Measurements from ENCODE around the gene ZNF91. TPM values are rescaled to one million over a fixed set of nuclear protein-coding genes. Genes with fewer than 3 reads are reported as not detected.

The ZNF91 gene
- total and polyA plus RNA-seq, 2 of the 4 experiments (the other 2 are of a cell fraction): 7.9 to 17.0 TPM

DNA sequence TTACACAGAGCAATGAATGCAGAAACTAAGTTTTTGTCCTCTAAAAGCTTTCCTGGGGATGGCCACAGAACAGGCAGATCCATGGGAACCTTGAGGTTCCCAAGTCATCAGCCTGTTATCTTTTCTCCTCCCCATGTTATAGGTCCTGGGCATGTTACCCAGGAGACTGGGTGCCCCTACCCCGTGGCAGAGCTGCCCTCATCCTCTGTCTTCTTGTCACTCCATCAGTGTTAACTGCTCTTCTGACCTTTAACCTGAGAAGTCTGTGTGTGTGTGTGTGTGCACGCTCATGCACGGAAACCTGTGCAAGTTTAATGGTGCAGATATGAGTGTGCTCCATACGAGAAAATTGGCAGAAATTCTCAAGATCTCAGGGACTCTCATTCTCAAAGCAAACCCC, 101.1 kb downstream of the ZNF91 start:
- no peak overlapping the region for H2BK15ac ChIP-seq (ENCODE audit: low read depth, low read length)
- no peaks in the 10 kb centered on the region for H4K20me1 ChIP-seq (ENCODE audit: insufficient read depth, low read length)
- ChIA-PET POLR2A (ENCODE audit: unreplicated experiment) (no interaction called here), CTCF (no interaction called here)
- no peak overlapping the region for H2AK9ac ChIP-seq (replicated peaks; ENCODE audit: low read depth, low read length, poor library complexity)
- TF ChIP-seq BHLHE40 (IDR thresholded peaks at IDR 0.05; ENCODE audit: low read depth, low read length) (no peak), RFX5 (IDR thresholded peaks at IDR 0.05; ENCODE audit: low read depth, low read length) (no peak), USF2 (IDR thresholded peaks at IDR 0.05; ENCODE audit: low read depth, low read length) (no peak), MXI1 (IDR thresholded peaks at IDR 0.05; ENCODE audit: borderline replicate concordance, low read depth, low read length) (no peak), MAFK (IDR thresholded peaks at IDR 0.05; ENCODE audit: low read depth, low read length) (no peak), RCOR1 (IDR thresholded peaks at IDR 0.05; ENCODE audit: insufficient replicate concordance, low read length) (no peak), MAZ (IDR thresholded peaks at IDR 0.05; ENCODE audit: borderline replicate concordance, low read depth, low read length) (no peak), CEBPB (IDR thresholded peaks at IDR 0.05; ENCODE audit: low read depth, low read length) (no peak), NFE2L2 (IDR thresholded peaks at IDR 0.05; ENCODE audit: low read depth, low read length) (no peak), RAD21 (IDR thresholded peaks at IDR 0.05; ENCODE audit: low read length) (no peak), SMC3 (IDR thresholded peaks at IDR 0.05; ENCODE audit: low read depth, low read length) (no peak), CHD1 (IDR thresholded peaks at IDR 0.05; ENCODE audit: low read depth, low read length) (no peak), POLR2A (IDR thresholded peaks at IDR 0.05; ENCODE audit: low read depth, low read length) (no peak), FOS (IDR thresholded peaks at IDR 0.05; ENCODE audit: low read depth, low read length) (no peak)
- TF ChIP-seq, protein P1, sequence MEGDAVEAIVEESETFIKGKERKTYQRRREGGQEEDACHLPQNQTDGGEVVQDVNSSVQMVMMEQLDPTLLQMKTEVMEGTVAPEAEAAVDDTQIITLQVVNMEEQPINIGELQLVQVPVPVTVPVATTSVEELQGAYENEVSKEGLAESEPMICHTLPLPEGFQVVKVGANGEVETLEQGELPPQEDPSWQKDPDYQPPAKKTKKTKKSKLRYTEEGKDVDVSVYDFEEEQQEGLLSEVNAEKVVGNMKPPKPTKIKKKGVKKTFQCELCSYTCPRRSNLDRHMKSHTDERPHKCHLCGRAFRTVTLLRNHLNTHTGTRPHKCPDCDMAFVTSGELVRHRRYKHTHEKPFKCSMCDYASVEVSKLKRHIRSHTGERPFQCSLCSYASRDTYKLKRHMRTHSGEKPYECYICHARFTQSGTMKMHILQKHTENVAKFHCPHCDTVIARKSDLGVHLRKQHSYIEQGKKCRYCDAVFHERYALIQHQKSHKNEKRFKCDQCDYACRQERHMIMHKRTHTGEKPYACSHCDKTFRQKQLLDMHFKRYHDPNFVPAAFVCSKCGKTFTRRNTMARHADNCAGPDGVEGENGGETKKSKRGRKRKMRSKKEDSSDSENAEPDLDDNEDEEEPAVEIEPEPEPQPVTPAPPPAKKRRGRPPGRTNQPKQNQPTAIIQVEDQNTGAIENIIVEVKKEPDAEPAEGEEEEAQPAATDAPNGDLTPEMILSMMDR (conservative IDR thresholded peaks at IDR 0.05; ENCODE audit: low read depth, low read length): no peak
- TF ChIP-seq, protein P2, sequence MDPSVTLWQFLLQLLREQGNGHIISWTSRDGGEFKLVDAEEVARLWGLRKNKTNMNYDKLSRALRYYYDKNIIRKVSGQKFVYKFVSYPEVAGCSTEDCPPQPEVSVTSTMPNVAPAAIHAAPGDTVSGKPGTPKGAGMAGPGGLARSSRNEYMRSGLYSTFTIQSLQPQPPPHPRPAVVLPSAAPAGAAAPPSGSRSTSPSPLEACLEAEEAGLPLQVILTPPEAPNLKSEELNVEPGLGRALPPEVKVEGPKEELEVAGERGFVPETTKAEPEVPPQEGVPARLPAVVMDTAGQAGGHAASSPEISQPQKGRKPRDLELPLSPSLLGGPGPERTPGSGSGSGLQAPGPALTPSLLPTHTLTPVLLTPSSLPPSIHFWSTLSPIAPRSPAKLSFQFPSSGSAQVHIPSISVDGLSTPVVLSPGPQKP (IDR thresholded peaks at IDR 0.05; ENCODE audit: borderline replicate concordance, low read depth, low read length): no peak
- no peak overlapping the region for H4K8ac ChIP-seq (ENCODE audit: low read depth in 2 of 2, low read length in 2 of 2)
- H4K91ac ChIP-seq (ENCODE audit: insufficient read depth, low read depth, low read length): no peak overlapping the region
- ATAC-seq (ENCODE audit: low read depth): no peak
- H3K4me1 ChIP-seq (ENCODE audit: control insufficient read depth, insufficient read depth, low read length): no peaks in the 10 kb centered on the region
- no peak overlapping the region for H2AFZ ChIP-seq (replicated peaks; ENCODE audit: low read length, poor library complexity)
- no peak overlapping the region for H4K5ac ChIP-seq (ENCODE audit: low read depth, low read length)
- H3K14ac ChIP-seq (replicated peaks; ENCODE audit: low read depth, low read length): no peak overlapping the region
- H2BK20ac ChIP-seq (ENCODE audit: low read depth, low read length): no peak overlapping the region
- no peaks in the 10 kb centered on the region for H3K36me3 ChIP-seq (ENCODE audit: control insufficient read depth, insufficient read depth, low read length)
- in situ Hi-C loops (cut with MboI; ENCODE audit: low sequenced_read_pairs): no loop called here
- no peak overlapping the region for H2BK5ac ChIP-seq (ENCODE audit: low read depth, low read length, poor library complexity, severe bottlenecking)
- H3K4ac ChIP-seq (ENCODE audit: low read depth, low read length): no peak overlapping the region
- no peak overlapping the region for H3K4me3 ChIP-seq (ENCODE audit: insufficient read depth, low read depth, low read length)
- H3K23ac ChIP-seq (ENCODE audit: low read depth, low read length): no peak overlapping the region
- H3K27ac ChIP-seq (ENCODE audit: insufficient read depth, low read length): no peak overlapping the region
- H3K4me2 ChIP-seq (ENCODE audit: low read depth, low read length): no peak overlapping the region
- H3K18ac ChIP-seq (ENCODE audit: low read depth, low read length): no peak overlapping the region
- H2BK120ac ChIP-seq (ENCODE audit: low read depth, low read length): no peak overlapping the region
- dilution Hi-C loops (cut with HindIII; ENCODE audit: low sequenced_read_pairs, unreplicated experiment): no loop called here
- no peaks in the 10 kb centered on the region for H3K9me1 ChIP-seq (ENCODE audit: insufficient read depth, low read length)
- H3K27me3 ChIP-seq (ENCODE audit: control insufficient read depth, insufficient read depth, low read length): no peaks in the 10 kb centered on the region
- DNase-seq: no peak
- intact Hi-C loops (cut with micrococcal nuclease): no loop called here
- no TSS peak for BruUV-seq (replicated peaks)
- no peaks in the 10 kb centered on the region for H3K9me3 ChIP-seq (ENCODE audit: control insufficient read depth, insufficient read depth, low read length)
- WGBS, 2 experiments (ENCODE audit: extremely low coverage in 2 of 2, insufficient read length in 1 of 2): no CpG with 5 or more reads among the region's 4 CpGs
- no peaks in the 10 kb centered on the region for H3K79me1 ChIP-seq (ENCODE audit: low read depth in 1 of 2, low read length in 2 of 2)
- no peak overlapping the region for H2AK5ac ChIP-seq (ENCODE audit: low read depth, low read length)
- H3K56ac ChIP-seq (ENCODE audit: extremely low read depth, insufficient read depth, low read length): no peak overlapping the region
- H3K9ac ChIP-seq (ENCODE audit: low read depth, low read length): no peak overlapping the region
